DOHH2 (cell line): ENCODE results near the gene YTHDC2.

ENCODE experiments used
- H3F3A ChIP-seq: fragments of 200-600 bp; sonication (generic), shearing (Covaris generic); 2 replicates; pipeline ENCODE4 v1.6.0; 2016; ENCODE audit warnings: antibody characterized with exemption, mild to moderate bottlenecking; ENCODE audit not compliant: control insufficient read depth, insufficient read depth
- H3K27ac ChIP-seq: fragments of 200-600 bp; sonication (generic); 2 replicates; pipeline ENCODE4 v1.5.1; 2014; ENCODE audit warnings: low read depth, mild to moderate bottlenecking, low read length, moderate library complexity
- H3K27me3 ChIP-seq: fragments of 200-600 bp; sonication (generic); 2 replicates; pipeline ENCODE4 v1.6.1; 2014; ENCODE audit warnings: mild to moderate bottlenecking, low read length, mixed read lengths; ENCODE audit not compliant: control insufficient read depth
- H3K36me3 ChIP-seq: fragments of 200-600 bp; sonication (generic); 2 replicates; pipeline ENCODE4 v1.6.1; 2014; ENCODE audit warnings: mild to moderate bottlenecking, low read length, moderate library complexity, mixed read lengths; ENCODE audit not compliant: control insufficient read depth
- H3K4me1 ChIP-seq: fragments of 200-600 bp; sonication (generic); 2 replicates; pipeline ENCODE4 v1.6.1; 2014; ENCODE audit warnings: mild to moderate bottlenecking, low read length, mixed read lengths; ENCODE audit not compliant: control insufficient read depth
- H3K4me2 ChIP-seq: fragments of 200-600 bp; sonication (generic); 2 replicates; pipeline ENCODE4 v1.6.0; 2014; ENCODE audit warnings: mild to moderate bottlenecking, low read length, moderate library complexity
- H3K4me3 ChIP-seq: fragments of 200-600 bp; sonication (generic); 2 replicates; pipeline ENCODE4 v1.5.1; 2014; ENCODE audit warnings: mild to moderate bottlenecking, low read length, mixed read lengths
- H3K79me2 ChIP-seq: fragments of 200-600 bp; sonication (generic); 2 replicates; pipeline ENCODE4 v1.6.1; 2014; ENCODE audit warnings: mild to moderate bottlenecking, low read length, mixed read lengths; ENCODE audit not compliant: control insufficient read depth
- H3K9me2 ChIP-seq: fragments of 200-600 bp; sonication (generic); replicated peaks from 2 replicates; pipeline ENCODE4 v1.6.1; 2014; ENCODE audit warnings: mild to moderate bottlenecking, low read length, mixed read lengths; ENCODE audit not compliant: control insufficient read depth
- H3K9me3 ChIP-seq: fragments of 200-600 bp; sonication (generic); 2 replicates; pipeline ENCODE4 v1.6.1; 2014; ENCODE audit warnings: antibody characterized with exemption, low read length, mixed read lengths; ENCODE audit not compliant: control insufficient read depth, insufficient read depth
- H4K20me1 ChIP-seq: fragments of 200-600 bp; sonication (generic); 2 replicates; pipeline ENCODE4 v1.6.0; 2014; ENCODE audit warnings: low read depth, mild to moderate bottlenecking, antibody characterized with exemption, low read length, moderate library complexity; ENCODE audit not compliant: control insufficient read depth, insufficient read depth
- EZH2phosphoT487 ChIP-seq: fragments of 200-600 bp; sonication (generic); IDR thresholded peaks from 2 replicates; pipeline ENCODE4 v1.6.1; 2017; ENCODE audit warnings: borderline replicate concordance, mild to moderate bottlenecking, antibody characterized with exemption, low read length, moderate library complexity, mixed read lengths
- TF ChIP-seq, protein P1 (sequence below): fragments of 200-600 bp; sonication (generic); IDR thresholded peaks from one replicate; pipeline ENCODE4 v1.5.1; 2014; ENCODE audit warnings: antibody characterized with exemption, mild to moderate bottlenecking, low read depth, low read length; ENCODE audit not compliant: poor library complexity, severe bottlenecking

YTHDC2 gene

DNA sequence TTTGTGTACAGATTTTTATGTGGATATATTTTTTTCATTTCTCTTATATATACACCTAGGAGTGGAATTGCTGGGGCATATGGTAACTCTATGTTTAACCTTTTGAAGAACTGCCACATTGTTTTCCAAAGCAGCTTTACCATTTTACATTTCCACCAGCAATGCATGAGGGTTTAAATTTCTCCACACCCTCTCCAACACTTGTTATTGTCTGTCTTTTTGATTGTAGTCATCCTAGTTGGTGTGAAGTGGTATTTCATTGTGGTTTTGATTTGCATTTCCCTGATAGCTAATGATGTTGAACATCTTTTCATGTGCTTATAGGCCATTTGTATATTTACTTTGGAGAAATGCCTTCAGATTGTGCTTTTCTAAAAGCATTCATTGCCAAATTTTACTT, 39.1 kb downstream of the YTHDC2 start:
- no peak overlapping the region for H3K27ac ChIP-seq
- H3K4me3 ChIP-seq: no peak overlapping the region
- H3K4me2 ChIP-seq: no peak overlapping the region
- H3K27me3 ChIP-seq: no peaks in the 10 kb centered on the region
- peaks cover 69% of the 10 kb centered on the region for H3K36me3 ChIP-seq
- no peaks in the 10 kb centered on the region for H3K9me2 ChIP-seq
- H4K20me1 ChIP-seq: no peaks in the 10 kb centered on the region
- no peaks in the 10 kb centered on the region for H3K79me2 ChIP-seq
- H3K4me1 ChIP-seq: no peaks in the 10 kb centered on the region
- no peaks in the 10 kb centered on the region for H3F3A ChIP-seq
- H3K9me3 ChIP-seq: no peaks in the 10 kb centered on the region
- TF ChIP-seq EZH2phosphoT487: no peak
- TF ChIP-seq, protein P1, sequence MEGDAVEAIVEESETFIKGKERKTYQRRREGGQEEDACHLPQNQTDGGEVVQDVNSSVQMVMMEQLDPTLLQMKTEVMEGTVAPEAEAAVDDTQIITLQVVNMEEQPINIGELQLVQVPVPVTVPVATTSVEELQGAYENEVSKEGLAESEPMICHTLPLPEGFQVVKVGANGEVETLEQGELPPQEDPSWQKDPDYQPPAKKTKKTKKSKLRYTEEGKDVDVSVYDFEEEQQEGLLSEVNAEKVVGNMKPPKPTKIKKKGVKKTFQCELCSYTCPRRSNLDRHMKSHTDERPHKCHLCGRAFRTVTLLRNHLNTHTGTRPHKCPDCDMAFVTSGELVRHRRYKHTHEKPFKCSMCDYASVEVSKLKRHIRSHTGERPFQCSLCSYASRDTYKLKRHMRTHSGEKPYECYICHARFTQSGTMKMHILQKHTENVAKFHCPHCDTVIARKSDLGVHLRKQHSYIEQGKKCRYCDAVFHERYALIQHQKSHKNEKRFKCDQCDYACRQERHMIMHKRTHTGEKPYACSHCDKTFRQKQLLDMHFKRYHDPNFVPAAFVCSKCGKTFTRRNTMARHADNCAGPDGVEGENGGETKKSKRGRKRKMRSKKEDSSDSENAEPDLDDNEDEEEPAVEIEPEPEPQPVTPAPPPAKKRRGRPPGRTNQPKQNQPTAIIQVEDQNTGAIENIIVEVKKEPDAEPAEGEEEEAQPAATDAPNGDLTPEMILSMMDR: no peak

DNA sequence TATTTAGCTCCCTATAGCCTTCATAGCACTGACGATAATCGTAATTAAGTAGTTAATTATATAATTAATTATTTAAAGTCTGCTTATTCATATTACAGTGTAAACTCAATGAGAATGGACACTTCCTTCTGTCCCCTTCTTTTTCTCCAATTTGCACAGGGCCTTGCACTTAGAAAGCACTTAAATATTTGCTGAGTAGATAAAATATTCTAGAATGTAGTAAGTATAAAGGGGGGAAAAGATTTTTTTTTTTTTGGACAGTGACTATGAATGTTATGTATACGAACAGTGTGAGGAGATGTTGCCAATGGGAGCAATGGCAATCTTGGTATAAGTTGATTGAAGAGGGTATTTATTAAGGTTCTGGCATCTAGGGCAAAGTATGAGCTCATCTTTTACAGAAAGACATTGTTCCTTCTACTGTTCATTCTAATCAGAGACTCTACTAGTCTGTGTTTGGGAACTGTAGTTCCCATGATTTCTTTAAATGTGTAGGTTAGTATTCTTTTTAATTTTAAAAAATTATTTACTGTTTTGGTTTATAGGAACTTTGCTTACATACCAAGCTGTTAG, 49.4 kb downstream of the YTHDC2 start:
- Histone ChIP-seq H4K20me1 (no peaks in the 10 kb centered on the region), H3K9me3 (no peaks in the 10 kb centered on the region), H3F3A (no peaks in the 10 kb centered on the region), H3K9me2 (no peaks in the 10 kb centered on the region), H3K79me2 (no peaks in the 10 kb centered on the region), H3K27ac (no peak overlapping the region), H3K27me3 (no peaks in the 10 kb centered on the region), H3K4me3 (no peak overlapping the region), H3K4me1 (no peaks in the 10 kb centered on the region), H3K4me2 (no peak overlapping the region), H3K36me3 (peaks cover 26% of the 10 kb centered on the region)
- TF ChIP-seq, protein P1: no peak
- no peak for TF ChIP-seq EZH2phosphoT487

DNA sequence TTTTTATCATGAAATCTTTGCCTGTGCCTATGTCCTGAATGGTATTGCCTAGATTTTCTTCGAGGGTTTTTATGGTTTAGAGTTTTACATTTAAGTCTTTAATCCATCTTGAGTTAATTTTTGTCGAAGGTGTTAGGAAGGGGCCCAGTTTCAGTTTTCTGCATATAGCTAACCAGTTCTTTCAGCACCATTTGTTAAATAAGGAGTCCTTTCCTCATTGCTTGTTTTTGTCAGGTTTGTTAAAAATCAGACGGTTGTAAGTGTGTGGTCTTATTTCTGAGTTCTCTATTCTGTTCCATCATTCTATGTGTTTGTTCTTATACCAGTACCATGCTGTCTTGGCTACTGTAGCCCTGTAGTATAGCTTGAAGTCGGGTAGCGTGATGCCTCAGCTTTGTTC, 55.9 kb downstream of the YTHDC2 start:
- Histone ChIP-seq H3K9me2 (no peaks in the 10 kb centered on the region), H3K27me3 (no peaks in the 10 kb centered on the region), H3K4me2 (no peak overlapping the region), H3K36me3 (peaks cover 41% of the 10 kb centered on the region), H3K27ac (no peak overlapping the region), H3K9me3 (no peaks in the 10 kb centered on the region), H3K79me2 (no peaks in the 10 kb centered on the region; the same call in 1 of the 2 replicates), H4K20me1 (no peaks in the 10 kb centered on the region), H3K4me1 (no peaks in the 10 kb centered on the region), H3K4me3 (no peak overlapping the region), H3F3A (no peaks in the 10 kb centered on the region)
- TF ChIP-seq, protein P1: no peak
- TF ChIP-seq EZH2phosphoT487: no peak
